Measurements from ENCODE around the gene CCDC9B.
A peak's percentile ranks its signal among the peaks of the same experiment; 100 is the strongest.

The CCDC9B gene

DNA sequence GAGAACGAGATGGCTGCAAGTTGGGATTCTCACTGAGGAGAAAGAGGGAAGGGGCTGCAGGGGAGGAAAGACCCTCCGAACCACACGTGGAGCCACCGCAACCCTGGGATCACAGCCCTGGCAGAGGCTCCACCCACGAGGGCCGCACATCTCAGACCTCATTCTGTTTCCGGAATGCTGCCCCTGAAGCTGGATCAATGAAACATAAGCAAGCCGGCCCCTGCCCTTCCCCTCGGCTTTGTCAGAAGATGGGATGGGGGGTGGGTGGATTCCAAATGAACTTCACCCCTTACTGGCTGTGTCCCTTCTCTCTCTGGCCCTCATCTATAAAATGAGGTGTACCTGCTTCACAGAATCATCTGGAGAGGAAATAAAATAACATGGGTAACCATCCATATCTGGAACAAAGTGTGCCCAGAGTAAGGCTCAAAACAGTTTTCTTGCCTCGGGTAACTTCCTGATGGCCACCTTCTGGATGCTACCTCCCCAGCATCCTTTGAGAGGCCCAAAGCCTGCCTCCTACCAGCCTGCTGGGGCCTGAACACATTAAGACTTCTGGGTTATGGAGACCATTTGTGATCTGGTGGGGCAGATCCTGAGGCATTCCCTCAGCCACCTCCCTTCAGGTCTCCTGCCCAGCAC, 4.6 kb upstream of the CCDC9B start:
- no peak for DNase-seq (ENCODE audit: low spot score)

DNA sequence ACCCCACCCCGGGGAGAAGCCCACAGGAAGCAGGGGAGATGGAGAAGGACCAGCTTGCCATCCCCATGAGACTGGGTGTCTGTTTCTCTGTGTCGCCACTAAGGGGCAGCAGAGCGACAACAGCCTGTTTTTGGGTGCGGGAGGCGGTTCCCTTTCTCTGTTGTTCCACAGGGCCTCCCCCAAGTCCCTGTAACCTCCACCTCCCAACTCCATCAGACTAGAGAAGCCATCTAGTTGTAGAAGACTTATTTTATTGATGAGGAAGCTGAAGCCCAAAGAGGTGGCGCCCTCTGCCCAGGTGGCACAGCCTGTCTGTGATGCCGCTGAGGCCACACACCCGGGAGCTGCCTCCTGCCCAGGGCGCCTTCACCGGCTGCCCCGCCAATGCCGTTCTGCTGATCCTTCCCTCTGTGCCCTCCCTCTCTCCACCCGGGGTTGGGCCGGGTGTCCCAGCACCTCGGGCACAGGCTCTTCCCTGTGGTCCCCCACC, 3.9 kb upstream of the CCDC9B start:
- DNase-seq (ENCODE audit: low spot score) = peak; percentile 84

- no peak for DNase-seq (ENCODE audit: low spot score)
Measured at GRCh38 chr15:40344217-40344616, 3.5 kb upstream of the CCDC9B start.

GRCh38 chr15:40343512-40343911, 2.8 kb upstream of the CCDC9B start:
- DNase-seq (ENCODE audit: low spot score) = peak; percentile 87

- no peak for DNase-seq (ENCODE audit: low spot score)
Measured at GRCh38 chr15:40342416-40343320, 1.9 kb upstream of the CCDC9B start.

- peak; percentile 91 for DNase-seq (ENCODE audit: low spot score)
Measured at GRCh38 chr15:40340038-40340739, 550 bp downstream of the CCDC9B start.

GRCh38 chr15:40339621-40339945, 1.2 kb downstream of the CCDC9B start:
- DNase-seq (ENCODE audit: low spot score) = no peak

GRCh38 chr15:40338921-40339620, 1.7 kb downstream of the CCDC9B start:
- DNase-seq (ENCODE audit: low spot score) = peak; percentile 94

DNA sequence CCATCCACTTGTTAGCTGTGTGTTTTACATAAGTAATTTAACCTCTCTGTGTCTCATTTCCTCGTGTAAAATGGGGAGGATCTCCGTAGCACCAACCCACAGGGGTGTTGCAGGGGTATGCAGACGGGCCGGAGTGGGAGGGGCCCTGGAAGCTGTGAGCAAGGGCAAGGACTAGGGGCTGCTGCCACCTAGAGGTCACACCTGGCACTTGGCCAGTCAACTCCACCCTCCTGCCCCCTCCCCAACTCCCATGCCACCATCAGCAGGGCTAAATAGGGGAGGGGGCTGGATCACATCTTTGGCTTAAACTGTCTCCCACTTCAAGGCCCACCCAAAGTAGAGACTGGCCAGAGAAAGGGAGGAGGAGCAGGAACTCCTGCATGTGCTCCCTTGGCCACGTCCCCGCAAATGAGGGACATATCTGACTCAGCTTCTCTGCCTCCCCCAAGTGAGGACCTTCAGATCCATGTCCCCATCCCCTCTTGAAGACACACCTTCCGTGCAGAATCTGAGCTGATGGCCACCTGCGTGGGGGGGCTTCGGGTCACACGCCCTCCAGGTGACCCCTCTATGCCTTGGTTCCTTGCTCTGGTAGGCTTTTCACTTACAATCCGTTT, 2.6 kb downstream of the CCDC9B start:
- peak; percentile 85 for DNase-seq (ENCODE audit: low spot score)

DNA sequence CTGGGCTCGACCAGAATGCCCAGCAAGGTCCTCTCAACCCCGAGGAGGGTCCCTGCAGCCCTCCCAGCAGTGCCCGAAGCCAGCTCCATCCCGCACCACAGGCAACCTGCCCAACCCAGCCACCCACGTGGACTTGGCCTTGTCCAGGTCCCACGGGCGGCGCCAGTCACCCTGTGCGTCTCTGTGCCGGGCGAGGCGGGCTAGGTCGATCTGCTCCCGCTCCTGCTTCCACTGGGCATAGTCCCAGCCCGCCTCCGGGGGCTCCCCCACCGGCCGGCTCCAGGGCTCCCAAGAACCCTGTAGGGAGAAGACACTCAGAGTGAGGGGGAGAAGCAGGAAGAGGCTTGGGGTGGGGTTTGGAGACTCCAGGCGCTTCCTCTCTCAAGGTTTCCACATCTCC, 3.1 kb downstream of the CCDC9B start:
- no peak for DNase-seq (ENCODE audit: low spot score)

GRCh38 chr15:40336744-40337122, 4.0 kb downstream of the CCDC9B start:
- no peak for DNase-seq (ENCODE audit: low spot score)

DNA sequence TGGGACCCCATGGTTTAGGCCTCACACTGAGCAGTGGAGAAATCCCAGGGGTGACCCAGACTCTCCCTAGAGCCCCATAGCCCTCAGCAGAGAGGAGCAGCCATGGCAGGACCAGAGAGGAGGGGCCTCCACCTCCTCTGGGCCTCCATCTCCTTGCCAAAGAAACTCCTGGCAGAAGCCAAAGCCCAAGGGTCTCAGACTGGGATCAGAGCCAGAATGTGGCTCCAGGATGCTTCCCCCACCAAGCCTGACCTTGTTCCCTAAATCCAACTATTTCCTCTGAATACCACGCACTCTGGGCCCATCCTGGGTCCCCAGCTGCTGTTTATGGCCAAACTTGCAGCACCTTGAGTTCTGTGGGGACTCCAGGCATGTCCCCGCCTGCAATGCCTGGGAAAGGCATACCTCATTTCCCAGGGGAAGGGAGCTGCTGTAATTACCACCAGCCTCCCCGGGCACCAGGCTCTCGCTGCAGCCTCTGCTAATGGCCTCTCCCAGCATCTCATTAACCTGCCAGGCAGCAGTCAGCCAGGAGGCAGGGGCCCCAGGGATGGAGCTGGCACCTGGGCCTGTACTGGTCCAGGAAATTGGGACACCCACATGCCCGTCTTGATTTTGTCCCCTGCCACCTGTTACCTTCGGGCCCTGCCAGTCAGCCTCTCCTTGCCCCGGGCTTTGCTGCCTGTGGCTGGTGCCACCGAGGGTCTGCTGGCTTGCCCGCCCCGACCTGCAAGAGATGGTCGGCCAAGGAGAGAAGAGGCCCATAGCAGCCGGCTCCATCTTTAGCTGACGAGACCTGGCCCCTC, 4.6 kb downstream of the CCDC9B start:
- DNase-seq (ENCODE audit: low spot score) = no peak

GRCh38 chr15:40334941-40335795, 5.6 kb downstream of the CCDC9B start:
- DNase-seq (ENCODE audit: low spot score) = no peak

- DNase-seq (ENCODE audit: low spot score) = no peak
Measured at GRCh38 chr15:40334541-40334940, 6.2 kb downstream of the CCDC9B start.

DNA sequence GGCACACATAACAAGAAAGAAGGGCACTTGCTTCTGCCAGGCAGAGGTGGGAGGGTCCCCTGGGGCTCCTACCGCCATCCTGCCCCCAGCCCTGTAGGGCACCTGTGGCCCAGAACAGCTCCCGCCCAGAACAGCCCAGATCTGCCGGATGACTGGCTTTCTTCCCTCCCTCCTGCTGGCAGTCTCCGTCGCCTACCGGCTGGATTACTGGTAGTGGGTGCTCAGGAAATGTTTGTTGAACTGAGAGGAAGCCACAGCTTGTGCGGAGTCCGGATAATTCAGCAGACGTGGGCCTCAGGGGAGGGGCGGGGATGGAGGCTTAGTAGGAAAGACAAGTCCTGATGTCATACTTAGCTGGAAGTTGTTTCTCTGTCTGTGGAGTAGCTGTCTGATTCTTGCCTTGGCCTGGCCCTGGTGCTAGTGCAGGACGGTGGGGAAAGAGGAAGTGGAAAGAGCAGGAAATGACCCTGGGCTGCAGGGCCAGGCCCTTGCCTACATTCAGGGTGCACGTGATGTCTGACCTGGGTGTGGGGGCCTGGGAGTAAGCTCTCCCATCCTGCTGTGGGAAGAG, 6.7 kb downstream of the CCDC9B start:
- DNase-seq (ENCODE audit: low spot score) = peak; percentile 76

DNA sequence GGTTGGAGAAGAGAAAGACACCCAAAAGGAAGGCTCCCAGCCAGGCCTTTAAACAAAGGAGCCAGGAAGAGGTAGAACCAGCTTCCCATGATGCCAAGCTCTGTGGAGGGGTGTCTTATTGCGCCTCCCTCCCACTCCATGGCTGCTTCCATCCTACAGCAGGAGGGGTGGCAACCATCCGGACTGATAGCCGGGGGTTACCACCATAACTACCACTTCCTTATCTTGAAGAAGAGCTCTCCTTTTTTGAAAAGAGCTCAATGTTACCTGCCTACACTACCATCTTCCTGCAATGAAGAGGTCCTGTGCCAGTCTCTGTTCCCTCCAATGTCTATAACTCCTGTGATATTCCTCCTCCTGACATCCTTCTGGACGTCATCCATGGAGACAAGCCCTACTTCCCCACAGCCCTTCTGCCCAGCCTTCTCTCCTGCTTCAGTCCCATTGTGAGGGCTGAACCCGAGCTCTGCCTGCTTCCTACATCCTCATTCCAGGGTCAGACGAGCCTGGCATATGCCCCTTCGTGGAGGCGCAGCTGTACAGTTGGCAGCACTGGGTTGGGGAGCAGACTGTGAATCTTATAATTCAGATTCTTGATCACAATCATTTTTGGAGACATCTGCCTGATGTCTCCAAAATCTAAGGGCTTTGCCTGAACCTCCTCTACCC, 8.5 kb downstream of the CCDC9B start:
- no peak for DNase-seq (ENCODE audit: low spot score)

- no peak for DNase-seq (ENCODE audit: low spot score)
Measured at GRCh38 chr15:40331637-40332036, 9.1 kb downstream of the CCDC9B start.

GRCh38 chr15:40331026-40331425, 9.7 kb downstream of the CCDC9B start:
- DNase-seq (ENCODE audit: low spot score) = no peak

DNA sequence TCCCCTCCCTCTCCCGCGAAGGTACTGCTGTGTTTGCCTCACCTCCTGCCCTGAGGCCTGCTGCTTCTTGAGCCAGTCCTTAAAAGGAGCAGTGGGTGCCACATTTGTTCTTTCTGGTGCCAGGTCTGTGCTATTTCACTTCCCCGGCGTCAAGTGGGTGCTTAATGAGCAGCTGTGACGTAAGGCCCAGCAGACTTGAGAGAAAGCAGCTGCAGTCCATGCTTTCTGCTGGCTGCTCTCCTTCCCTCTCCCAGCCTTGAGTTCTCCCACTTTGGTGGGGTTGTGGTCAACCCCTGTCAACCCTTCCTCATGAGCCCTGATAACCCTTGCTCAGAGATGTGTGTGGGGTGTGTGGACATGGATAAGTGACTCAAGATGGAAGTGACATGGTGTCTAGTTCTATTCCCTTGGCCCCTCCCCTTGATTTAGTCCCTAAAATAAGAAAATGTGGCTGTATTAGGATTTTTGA, 10.3 kb downstream of the CCDC9B start:
- no peak for DNase-seq (ENCODE audit: low spot score)
